Bronchial epithelial cell (primary cell): ENCODE measurements around the gene AGA. TPM values are rescaled to one million over a fixed set of nuclear protein-coding genes. Genes with fewer than 3 reads are reported as not detected.

Experiments
- DNase-seq: peaks from one replicate; pipeline ENCODE4 v3.0.0-alpha.2; 2010; ENCODE audit warnings: low read depth
- FAIRE-seq: peaks from 2 replicates; lab custom pipeline; 2011; peaks lifted over from hg19 to GRCh38; lab: Jason Lieb, UNC
- H3K27me3 ChIP-seq: 2 replicates; pipeline ENCODE4 v1.5.1; 2011; ENCODE audit warnings: low read length; ENCODE audit not compliant: control insufficient read depth, insufficient read depth
- H3K36me3 ChIP-seq: 2 replicates; pipeline ENCODE4 v1.5.1; 2011; ENCODE audit warnings: low read length; ENCODE audit not compliant: control insufficient read depth, insufficient read depth
- H3K4me3 ChIP-seq: 2 replicates; pipeline ENCODE4 v1.5.1; 2011; ENCODE audit warnings: mild to moderate bottlenecking, low read depth, low read length, control low read depth
- CTCF ChIP-seq: IDR thresholded peaks from 2 replicates; pipeline ENCODE4 v1.5.1; 2011; ENCODE audit warnings: mild to moderate bottlenecking, moderate library complexity, low read length, control low read depth, inconsistent platforms; ENCODE audit not compliant: insufficient read depth, severe bottlenecking
- total RNA-seq: library from RNA; depleted of rRNA; stranded (reverse); fragments of >200 nt; gene quantifications from 2 replicates; pipeline ENCODE4 v1.2.1, GENCODE V29; 2014

The AGA gene
- total RNA-seq, 1 donor from 2014 or later: 71.3 TPM

- FAIRE-seq (no peak), DNase-seq (no peak)
- Histone ChIP-seq H3K27me3 (no peaks in the 10 kb centered on the region), H3K36me3 (no peaks in the 10 kb centered on the region), H3K4me3 (no peak overlapping the region)
- TF ChIP-seq CTCF: no peak
These were observed 13.3 kb upstream of the AGA start for GRCh38 chr4:177455561-177455970.

GRCh38 chr4:177453116-177453515 lies 10.9 kb upstream of the AGA start:
- H3K36me3 ChIP-seq: no peaks in the 10 kb centered on the region
- H3K4me3 ChIP-seq: no peak overlapping the region
- H3K27me3 ChIP-seq: no peaks in the 10 kb centered on the region
- DNase-seq: no peak
- no peak for TF ChIP-seq CTCF
- no peak for FAIRE-seq

GRCh38 chr4:177451108-177451500 lies 8.9 kb upstream of the AGA start:
- no peaks in the 10 kb centered on the region for H3K36me3 ChIP-seq
- FAIRE-seq (no peak), DNase-seq (no peak)
- H3K27me3 ChIP-seq: no peaks in the 10 kb centered on the region
- no peak overlapping the region for H3K4me3 ChIP-seq
- no peak for TF ChIP-seq CTCF

GRCh38 chr4:177450426-177451107 lies 8.3 kb upstream of the AGA start:
- Histone ChIP-seq H3K27me3 (no peaks in the 10 kb centered on the region), H3K36me3 (no peaks in the 10 kb centered on the region), H3K4me3 (no peak overlapping the region)
- TF ChIP-seq CTCF: no peak
- no peak for FAIRE-seq
- peak; percentile 29 for DNase-seq

- FAIRE-seq (no peak), DNase-seq (no peak)
- no peaks in the 10 kb centered on the region for H3K36me3 ChIP-seq
- no peak overlapping the region for H3K4me3 ChIP-seq
- no peaks in the 10 kb centered on the region for H3K27me3 ChIP-seq
- TF ChIP-seq CTCF: no peak
These were observed 6.6 kb upstream of the AGA start for GRCh38 chr4:177448850-177449249.
